Measurements from ENCODE around the gene COMMD10. TPM values are rescaled to one million over a fixed set of nuclear protein-coding genes. Genes with fewer than 3 reads are reported as not detected.

Gene COMMD10
- polyA plus RNA-seq, 1 experiment, result 10.4 TPM

DNA sequence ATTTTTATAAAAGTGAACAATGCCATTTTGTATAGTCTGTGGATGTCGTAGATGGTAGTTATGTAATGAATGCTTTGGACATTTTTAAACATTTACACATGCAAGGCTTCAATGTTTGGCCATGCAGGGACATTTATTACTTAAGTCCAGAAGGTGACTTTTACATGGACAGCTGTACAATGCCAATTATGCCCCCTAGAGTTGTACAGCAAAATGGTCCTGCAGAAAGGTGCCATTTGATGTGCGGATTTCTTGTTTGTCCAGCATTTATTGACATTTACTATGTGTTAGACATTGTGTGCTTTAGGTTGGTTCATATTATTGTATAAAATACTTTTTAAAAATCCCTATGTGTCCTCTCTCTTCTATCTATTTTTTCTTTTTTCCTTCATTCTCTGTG, 22.5 kb upstream of the COMMD10 start:
- Histone ChIP-seq H3K27me3 (ENCODE audit: control insufficient read depth, insufficient read depth, low read length) (peaks cover 1% of the 10 kb centered on the region; the same call in 1 of the 2 replicates), H3K36me3 (ENCODE audit: control insufficient read depth, insufficient read depth, low read length) (no peaks in the 10 kb centered on the region), H3K4me3 (ENCODE audit: low read depth, low read length) (no peak overlapping the region)
- TF ChIP-seq, protein P1, sequence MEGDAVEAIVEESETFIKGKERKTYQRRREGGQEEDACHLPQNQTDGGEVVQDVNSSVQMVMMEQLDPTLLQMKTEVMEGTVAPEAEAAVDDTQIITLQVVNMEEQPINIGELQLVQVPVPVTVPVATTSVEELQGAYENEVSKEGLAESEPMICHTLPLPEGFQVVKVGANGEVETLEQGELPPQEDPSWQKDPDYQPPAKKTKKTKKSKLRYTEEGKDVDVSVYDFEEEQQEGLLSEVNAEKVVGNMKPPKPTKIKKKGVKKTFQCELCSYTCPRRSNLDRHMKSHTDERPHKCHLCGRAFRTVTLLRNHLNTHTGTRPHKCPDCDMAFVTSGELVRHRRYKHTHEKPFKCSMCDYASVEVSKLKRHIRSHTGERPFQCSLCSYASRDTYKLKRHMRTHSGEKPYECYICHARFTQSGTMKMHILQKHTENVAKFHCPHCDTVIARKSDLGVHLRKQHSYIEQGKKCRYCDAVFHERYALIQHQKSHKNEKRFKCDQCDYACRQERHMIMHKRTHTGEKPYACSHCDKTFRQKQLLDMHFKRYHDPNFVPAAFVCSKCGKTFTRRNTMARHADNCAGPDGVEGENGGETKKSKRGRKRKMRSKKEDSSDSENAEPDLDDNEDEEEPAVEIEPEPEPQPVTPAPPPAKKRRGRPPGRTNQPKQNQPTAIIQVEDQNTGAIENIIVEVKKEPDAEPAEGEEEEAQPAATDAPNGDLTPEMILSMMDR (IDR thresholded peaks at IDR 0.05; ENCODE audit: insufficient read depth, low read depth, low read length), result no peak
- POLR2A ChIA-PET, result no interaction called here
- no peak for DNase-seq (ENCODE audit: low read depth)
- CTCF ChIA-PET, result no interaction called here

DNA sequence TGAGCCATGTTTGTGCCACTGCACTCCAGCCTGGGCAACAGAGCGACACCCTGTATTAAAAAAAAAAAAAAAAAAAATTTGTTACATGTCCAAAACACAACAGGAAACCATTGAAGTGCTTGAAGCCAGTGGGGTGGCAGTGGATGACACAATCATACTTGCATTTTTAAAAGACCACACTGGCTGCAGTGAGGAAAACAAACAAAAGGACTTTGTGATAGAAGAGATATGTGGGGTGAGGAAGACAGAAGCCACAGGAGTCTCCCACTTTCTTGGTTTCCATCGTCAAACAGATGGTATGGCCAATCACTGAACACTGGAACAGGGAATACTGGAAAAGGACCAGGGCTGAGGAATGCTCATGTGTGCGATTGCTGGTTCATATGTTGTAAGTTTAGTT, 20.9 kb upstream of the COMMD10 start:
- no peak for DNase-seq (ENCODE audit: low read depth)
- Histone ChIP-seq H3K36me3 (ENCODE audit: control insufficient read depth, insufficient read depth, low read length) (no peaks in the 10 kb centered on the region), H3K27me3 (ENCODE audit: control insufficient read depth, insufficient read depth, low read length) (peaks cover 1% of the 10 kb centered on the region; the same call in 1 of the 2 replicates), H3K4me3 (ENCODE audit: low read depth, low read length) (no peak overlapping the region)
- TF ChIP-seq, protein P1 (IDR thresholded peaks at IDR 0.05; ENCODE audit: insufficient read depth, low read depth, low read length), result no peak
- ChIA-PET POLR2A (no interaction called here), CTCF (no interaction called here)

DNA sequence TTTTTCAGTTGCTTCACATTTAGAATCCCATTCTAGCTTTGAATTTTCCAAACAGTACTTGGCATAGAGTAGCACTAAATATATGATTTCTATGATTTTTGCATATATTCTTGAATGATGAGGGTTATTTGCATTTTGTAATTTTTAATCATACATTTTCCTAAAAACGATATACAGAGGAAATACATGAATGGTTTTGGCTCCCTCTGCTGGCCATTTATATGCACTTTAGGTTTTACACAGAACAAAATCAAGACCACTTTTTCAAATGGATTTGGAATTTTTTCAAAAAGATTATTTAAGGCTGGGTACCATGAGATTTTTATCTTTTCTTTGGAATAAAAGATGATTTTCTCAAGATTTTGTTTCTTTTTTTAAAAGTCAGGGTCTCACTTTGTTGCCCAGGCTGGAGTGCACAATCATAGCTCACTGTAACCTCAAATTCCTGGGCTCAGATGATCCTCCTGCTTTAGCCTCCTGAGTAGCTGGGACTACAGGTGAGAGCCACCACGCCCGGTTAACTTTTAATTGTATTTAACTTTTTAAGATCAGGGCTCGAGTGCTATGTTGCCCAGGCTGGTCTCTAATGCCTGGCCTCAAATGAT, 16.7 kb upstream of the COMMD10 start:
- TF ChIP-seq, protein P1 (IDR thresholded peaks at IDR 0.05; ENCODE audit: insufficient read depth, low read depth, low read length), result peak; percentile 66
- ChIA-PET POLR2A (no interaction called here), CTCF (interaction anchor here (0.6 to 3.1 kb wide), 18 partner anchors 8 to 757 kb away, joined by 3 to 29 read pairs (median 4); no protein-coding TSS in a partner anchor)
- Histone ChIP-seq H3K27me3 (ENCODE audit: control insufficient read depth, insufficient read depth, low read length) (peaks cover 4% of the 10 kb centered on the region), H3K36me3 (ENCODE audit: control insufficient read depth, insufficient read depth, low read length) (no peaks in the 10 kb centered on the region), H3K4me3 (ENCODE audit: low read depth, low read length) (no peak overlapping the region)
- DNase-seq (ENCODE audit: low read depth), result no peak

DNA sequence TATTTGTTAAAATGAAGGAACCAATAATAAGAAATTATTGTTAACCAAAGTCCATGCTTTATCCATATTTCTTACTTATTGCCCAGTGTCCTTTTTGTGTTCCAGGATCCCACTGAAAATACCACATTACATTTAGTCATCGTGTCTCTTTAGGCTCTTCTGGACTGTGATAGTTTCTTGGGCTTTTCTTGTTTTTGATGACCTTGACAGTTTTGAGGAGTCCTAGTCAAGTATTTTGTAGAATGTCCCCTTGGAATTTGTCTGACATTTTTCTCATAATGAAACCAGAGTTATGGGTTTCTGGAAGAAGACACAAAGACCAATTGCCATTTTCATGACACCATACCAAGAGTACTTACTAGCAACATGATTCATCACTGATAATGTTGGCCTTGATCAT, 13.6 kb upstream of the COMMD10 start:
- Histone ChIP-seq H3K4me3 (ENCODE audit: low read depth, low read length) (no peak overlapping the region), H3K36me3 (ENCODE audit: control insufficient read depth, insufficient read depth, low read length) (no peaks in the 10 kb centered on the region), H3K27me3 (ENCODE audit: control insufficient read depth, insufficient read depth, low read length) (peaks cover 4% of the 10 kb centered on the region)
- POLR2A ChIA-PET, result no interaction called here
- CTCF ChIA-PET, result no interaction called here
- TF ChIP-seq, protein P1 (IDR thresholded peaks at IDR 0.05; ENCODE audit: insufficient read depth, low read depth, low read length), result no peak
- DNase-seq (ENCODE audit: low read depth), result no peak

DNA sequence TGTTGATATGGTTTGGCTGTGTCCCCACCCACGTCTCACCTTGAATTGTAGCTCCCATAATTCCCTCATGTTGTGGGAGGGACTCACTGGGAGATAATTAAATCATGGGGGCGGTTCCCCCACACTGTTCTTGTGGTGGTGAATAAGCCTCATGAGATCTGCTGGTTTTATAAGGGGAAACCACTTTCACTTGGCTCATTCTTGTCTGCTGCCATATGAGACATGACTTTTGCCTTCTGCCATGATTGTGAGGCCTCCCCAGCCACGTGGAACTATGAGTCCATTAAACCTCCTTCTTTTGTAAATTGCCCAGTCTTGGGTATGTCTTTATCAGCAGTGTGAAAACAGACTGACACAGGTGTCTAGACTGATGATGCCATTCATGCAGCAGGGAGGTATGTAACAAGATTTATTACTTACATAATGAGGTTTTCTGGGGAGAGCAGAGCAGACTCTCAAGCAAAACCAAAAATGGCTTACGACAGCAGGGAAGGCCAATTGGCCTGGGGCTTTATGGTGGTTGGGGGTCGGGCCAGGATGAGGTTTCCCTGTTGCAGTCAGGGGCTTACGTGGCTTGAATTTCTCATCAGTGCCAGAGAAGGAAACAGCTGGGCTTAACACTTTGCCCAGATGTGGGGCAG, 9.5 kb upstream of the COMMD10 start:
- ChIA-PET POLR2A (no interaction called here), CTCF (interaction anchor here (0.6 kb wide), 1 partner anchor 8 kb away, joined by 3 read pairs; no protein-coding TSS in a partner anchor)
- H3K27me3 ChIP-seq (ENCODE audit: control insufficient read depth, insufficient read depth, low read length), result peaks cover 2% of the 10 kb centered on the region; the same call in 1 of the 2 replicates
- no peaks in the 10 kb centered on the region for H3K36me3 ChIP-seq (ENCODE audit: control insufficient read depth, insufficient read depth, low read length)
- no peak for DNase-seq (ENCODE audit: low read depth)
- no peak overlapping the region for H3K4me3 ChIP-seq (ENCODE audit: low read depth, low read length)
- TF ChIP-seq, protein P1 (IDR thresholded peaks at IDR 0.05; ENCODE audit: insufficient read depth, low read depth, low read length), result no peak

Data from BJ (cell line).